Fibroblast of gingiva (primary cell): ENCODE results near the gene SLC44A4.
A peak's percentile ranks its signal among the peaks of the same experiment; 100 is the strongest.

Experiments
- DNase-seq: peaks from one replicate; pipeline ENCODE4 v3.0.0-alpha.2; 2011; ENCODE audit warnings: low read depth

The SLC44A4 gene

GRCh38 chr6:31901415-31901952 is 22.7 kb upstream of the SLC44A4 start:
- DNase-seq, result peak; percentile 27

GRCh38 chr6:31900917-31901414 is 22.2 kb upstream of the SLC44A4 start:
- no peak for DNase-seq

GRCh38 chr6:31899882-31900722 is 21.3 kb upstream of the SLC44A4 start:
- no peak for DNase-seq

DNA sequence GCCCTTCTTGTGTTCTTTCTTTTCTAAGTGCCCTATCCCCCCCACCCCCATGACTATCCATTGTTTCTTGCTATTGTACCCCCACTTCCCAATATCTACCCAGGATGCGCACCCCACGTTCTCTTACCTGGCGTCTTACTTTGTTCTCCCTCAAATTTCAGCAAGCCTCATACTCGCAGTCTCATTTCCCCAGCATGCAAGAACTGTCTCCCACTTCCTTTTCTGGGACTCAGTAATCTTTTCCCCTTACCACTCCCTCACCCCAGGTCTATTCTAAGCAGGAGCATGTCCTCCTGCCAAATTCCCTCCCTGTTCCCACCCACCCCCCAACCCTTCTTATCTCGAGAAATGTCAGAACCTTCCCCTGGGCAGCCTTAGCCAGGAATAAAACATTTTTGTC is 20.4 kb upstream of the SLC44A4 start:
- no peak for DNase-seq

- no peak for DNase-seq
Measured at GRCh38 chr6:31898383-31899011, 19.7 kb upstream of the SLC44A4 start.

GRCh38 chr6:31897612-31898382 is 19.0 kb upstream of the SLC44A4 start, which contains the start of gene EHMT2:
Gene EHMT2, minus strand, starts transcription at chr6:31897698. Its CDS starts 21 bp downstream, at chr6:31897677.
- DNase-seq, result peak; percentile 71

- DNase-seq, result no peak
Measured at GRCh38 chr6:31896856-31897611, 18.2 kb upstream of the SLC44A4 start.

DNA sequence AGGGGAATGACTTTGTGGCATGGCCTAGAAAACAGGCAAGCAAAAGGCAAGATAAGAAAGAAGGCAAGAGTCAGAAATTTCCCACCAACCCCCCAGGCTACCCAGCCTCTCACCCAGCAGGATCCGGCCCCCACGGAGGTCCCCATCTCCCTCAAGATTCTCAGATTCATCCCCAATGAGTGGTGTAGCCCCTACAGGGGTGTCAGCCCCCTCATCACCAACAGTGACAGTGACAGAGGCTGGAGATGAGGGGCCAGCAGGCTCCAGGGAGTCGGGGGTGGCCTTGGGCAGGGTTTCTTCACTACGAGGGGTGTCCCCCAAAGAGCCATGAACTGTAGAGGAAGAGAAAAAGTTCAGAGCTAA is 17.7 kb upstream of the SLC44A4 start:
- no peak for DNase-seq

- no peak for DNase-seq
Measured at GRCh38 chr6:31892821-31893220, 14.0 kb upstream of the SLC44A4 start.

DNA sequence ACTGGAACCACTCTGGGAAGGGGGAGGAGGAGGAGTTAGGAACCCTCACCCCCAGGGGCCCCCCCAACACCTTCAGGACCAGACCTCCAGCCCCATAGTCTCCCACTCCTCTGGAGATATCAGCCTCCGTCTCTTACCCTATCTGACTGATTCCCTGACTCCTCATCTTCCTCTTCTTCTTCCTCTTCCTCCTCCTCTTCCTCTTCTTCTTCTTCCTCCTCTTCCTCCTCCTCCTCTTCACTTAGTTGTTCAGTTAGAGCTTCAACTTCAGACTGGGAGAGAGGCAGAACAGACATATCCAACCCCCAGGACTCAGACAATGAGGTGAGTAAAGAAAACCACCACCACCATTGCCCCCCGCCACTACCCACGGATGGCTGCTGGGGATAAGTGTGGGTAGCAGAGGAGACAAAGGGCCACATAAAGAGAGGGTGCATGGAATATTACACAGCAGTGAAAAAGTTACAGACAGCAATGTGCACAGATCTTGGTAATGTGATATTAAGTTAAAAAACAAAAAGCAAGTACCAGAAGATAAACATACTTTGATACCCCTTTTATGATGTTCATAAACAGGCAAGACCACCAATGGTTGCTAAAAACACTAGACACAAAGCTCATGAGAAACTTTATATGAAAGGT is 10.7 kb upstream of the SLC44A4 start:
- DNase-seq, result no peak

DNA sequence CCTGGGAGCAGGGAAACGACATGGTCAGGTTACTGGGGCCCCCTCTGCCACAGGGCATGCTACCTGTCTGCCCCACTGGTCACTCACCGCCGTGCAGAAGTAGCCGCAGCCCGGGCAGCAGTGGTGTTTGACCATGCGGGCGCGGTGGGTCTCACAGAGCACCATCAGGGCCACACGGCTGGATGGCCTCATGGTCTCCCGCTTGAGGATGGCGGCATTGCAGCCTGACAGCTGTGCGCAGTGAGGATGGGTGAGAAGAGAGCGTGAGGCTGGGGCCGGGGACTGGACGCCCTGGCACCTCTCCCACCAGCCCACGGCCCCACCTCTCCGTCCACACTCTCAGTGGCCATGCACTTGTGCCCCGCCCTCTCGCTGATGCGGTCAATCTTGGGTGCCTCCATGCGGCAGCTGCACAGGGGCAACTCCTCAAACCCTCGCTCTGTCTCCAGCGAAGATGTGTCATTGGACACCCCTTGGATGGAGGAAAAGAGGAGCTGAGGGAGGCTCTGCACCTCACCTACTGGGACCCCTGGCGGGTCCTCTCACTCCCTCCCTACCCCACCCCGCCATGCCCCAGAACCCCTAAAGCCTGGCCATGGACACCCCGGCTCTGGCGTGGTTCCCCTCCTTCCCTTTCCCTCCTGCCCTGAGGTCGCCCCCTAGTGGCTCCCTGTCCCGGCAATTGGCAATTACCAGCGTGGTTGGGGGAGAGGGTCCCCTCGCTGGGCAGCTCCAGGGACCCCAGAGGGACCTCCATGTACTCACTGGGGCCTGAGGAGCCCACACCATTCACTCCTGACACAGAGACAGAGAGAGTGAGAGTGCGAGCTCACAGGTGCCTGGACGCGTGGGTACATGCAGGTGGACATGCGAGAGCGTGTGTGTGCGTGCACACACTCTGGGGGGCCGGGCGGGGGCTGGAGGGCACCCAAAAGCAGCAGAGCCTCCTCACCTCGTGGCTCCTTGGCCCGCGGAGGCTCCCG is 9.8 kb upstream of the SLC44A4 start:
- DNase-seq, result no peak

DNA sequence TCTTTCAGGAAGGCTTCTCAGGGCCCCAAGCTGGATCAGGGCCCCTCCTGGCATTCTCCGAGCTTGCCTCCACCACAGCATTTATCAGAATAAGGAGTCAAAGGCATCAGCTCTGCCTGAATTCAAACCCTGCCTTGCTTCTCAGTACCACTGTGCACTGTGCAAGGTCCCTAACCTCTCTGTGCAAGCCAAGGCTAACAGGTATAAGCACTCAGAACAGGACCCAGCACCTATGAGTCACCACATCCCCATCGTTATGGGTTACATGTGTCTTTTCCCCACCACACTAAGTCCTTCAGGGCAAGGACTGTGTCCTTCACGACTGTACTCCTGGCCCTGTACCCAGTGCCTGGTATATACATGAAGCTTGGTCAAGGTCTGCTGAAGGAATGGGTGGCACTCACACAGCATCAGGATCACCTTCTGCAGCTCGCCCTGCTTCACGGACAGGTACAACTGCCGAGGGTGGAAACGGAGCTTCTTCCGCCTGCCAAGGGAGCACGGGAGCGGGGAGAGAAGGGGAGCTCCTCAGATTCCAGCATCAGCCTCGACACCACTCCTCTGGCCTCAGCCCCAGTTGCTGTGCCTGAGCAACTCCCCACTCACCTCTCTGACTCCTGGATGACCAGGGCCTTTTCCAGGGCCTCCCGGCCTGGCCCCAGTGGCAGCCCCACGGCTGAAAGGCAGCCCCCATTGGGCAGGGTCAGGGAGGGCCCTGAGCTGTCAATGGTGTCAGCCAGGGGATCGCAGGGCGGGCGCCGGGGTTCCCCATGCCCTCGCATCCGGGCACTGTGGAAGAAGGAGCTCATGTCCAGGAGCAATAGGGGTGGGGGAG is 8.6 kb upstream of the SLC44A4 start:
- DNase-seq, result no peak

- DNase-seq, result no peak
Measured at GRCh38 chr6:31886541-31886991, 7.8 kb upstream of the SLC44A4 start.

DNA sequence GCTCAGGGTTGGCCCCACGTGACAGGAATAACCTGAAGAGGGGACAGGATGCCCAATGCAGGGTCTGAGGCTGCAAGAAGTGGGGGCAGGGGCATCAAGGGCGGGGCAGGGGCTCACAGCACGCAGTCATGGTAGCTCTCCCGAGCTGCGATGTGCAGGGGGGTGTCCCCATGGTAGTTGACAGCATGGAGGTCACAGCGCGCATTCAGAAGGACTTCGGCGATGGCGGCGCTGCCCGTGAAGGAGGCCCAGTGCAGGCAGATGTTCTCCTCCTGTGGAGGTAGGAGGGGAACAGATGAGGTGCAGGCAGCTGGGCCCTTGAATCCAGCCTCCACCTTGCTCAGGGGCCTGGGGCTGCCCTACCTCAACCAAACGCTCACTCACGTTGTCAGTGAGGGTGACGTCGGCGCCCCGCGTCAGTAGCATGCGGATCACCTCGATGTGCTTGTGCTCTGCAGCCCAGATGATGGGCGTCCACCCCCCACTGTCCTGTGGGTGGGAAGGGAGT is 5.8 kb upstream of the SLC44A4 start:
- no peak for DNase-seq

GRCh38 chr6:31883676-31884075 is 4.9 kb upstream of the SLC44A4 start:
- DNase-seq, result no peak

DNA sequence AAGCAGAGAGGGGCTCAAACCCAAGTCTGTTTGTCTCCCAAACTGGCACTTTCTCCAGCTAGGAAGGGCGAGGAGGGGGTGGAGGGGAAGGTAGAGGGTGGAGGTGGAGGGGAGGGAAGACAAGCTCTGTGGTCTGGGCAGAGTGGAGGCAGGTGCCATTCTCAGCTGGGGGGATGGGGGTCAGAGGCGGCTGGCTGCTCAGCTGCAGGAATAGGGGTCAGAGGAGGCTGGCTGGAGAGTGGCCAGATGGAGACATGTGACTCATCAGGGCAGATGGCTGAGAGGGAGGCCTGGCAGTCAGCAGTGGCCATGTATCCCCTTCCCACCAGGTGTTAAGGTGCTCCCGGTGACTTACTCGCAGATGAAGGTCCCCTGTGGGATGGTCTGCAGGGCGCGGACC is 3.5 kb upstream of the SLC44A4 start:
- no peak for DNase-seq

DNA sequence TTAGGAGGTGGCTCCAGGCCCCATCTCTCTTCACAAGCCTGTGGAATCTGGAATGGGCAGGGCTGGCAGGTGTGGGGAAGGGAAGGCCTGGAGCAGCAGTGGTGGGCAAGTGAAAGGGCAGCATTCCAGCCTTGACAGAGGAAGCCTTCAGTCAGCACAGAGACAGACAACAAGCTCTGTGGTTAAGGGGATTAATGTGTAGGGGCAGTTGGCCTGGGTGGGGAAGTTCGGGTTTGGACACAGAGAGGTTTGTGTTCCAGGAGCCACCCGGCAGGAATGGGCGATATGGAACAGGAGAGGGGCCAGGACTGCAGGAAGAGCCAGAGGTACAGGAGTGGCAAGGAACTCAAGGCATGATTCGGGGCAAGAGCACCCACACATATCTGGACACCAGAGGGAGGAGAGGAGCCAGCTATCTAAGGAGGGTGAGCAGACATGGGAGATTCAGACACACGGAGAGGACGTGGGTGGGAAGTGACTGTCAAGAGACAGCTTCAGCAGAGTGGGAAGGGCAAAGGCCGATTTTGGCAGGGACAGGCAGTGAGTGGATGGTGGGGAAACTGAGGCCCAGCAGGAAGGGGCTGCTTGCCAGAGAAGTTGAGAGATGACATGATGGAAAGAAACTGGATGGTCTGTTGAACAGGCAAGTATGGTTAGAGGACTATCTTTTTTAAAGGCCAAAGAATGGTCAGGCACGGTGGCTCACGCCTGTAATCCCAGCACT is 2.5 kb upstream of the SLC44A4 start:
- DNase-seq, result no peak

DNA sequence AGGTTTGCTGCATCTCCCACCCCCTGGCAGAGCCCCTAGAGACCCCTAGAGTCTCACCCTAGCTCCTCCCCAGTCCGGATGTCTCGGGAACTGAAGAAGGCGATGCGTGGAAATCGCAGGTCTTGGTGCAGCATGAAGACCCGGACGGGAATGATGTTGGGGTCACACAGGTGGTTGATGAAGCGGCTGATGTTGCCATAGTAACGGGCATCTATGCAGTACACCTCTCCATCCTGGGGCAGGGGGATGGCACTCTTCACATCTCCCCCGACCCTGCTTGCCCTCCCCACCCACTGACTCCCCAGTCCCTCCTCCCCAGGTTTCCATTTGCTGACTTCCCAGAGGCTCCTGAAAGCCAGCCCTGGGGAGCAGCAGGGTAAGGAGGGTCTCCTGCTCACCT is 1.8 kb upstream of the SLC44A4 start:
- DNase-seq, result no peak
